ENCODE results near the gene VGLL4. TPM values are rescaled to one million over a fixed set of nuclear protein-coding genes. Genes with fewer than 3 reads are reported as not detected.
"Not testable (repeated sequence)": the region's sequence is repeated elsewhere in the genome, so short reads cannot be mapped to it uniquely, and the experiment has no call there.

Gene VGLL4
- total RNA-seq, 1 experiment from 2014 or later = 26.9 TPM

DNA sequence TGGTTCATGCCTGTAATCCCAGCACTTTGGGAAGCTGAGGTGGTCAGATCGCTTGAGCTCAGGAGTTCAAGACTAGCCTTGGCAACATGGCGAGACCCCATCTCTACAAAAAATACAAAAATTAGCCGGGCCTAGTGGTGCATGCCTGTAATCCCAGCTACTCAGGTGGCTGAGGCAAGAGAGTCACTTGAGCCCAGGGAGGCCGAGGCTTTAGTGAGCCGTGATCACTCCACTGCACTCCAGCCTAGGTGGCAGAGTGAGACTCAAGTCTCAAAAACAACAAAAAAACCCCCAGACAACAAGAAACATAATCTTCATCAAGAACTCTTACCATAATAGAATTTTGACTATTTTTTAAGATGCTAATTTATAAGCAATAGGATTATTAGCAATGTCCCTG is 117.6 kb downstream of the VGLL4 start:
- H3K36me3 ChIP-seq (ENCODE audit: control insufficient read depth in 1 of 2, insufficient read depth in 2 of 2, low read length in 2 of 2); H3K27ac ChIP-seq (ENCODE audit: low read depth, low read length); H4K20me1 ChIP-seq (ENCODE audit: insufficient read depth); H3K9ac ChIP-seq (ENCODE audit: low read length); BruUV-seq (replicated peaks); H3K9me2 ChIP-seq (ENCODE audit: insufficient read depth); H3K27me3 ChIP-seq (ENCODE audit: insufficient read depth, low read length); RAD21 ChIA-PET (ENCODE audit: low non-redundant PET in 1 of 2, low total read pairs in 2 of 2, uncharacterized antibody in 2 of 2, unreplicated experiment in 2 of 2); DNase-seq (ENCODE audit: low read depth, low spot score); H3K4me3 ChIP-seq (replicated peaks in 1 of 2; ENCODE audit: low read depth in 1 of 2, low read length in 2 of 2); CTCF ChIA-PET; H3K79me2 ChIP-seq (ENCODE audit: insufficient read depth, low read length); H3K4me2 ChIP-seq (ENCODE audit: low read length); intact Hi-C loops (cut with micrococcal nuclease); H3K9me3 ChIP-seq (ENCODE audit: control insufficient read depth in 1 of 2, insufficient read depth in 1 of 2, low read depth in 1 of 2, low read length in 2 of 2); ATAC-seq; H2AFZ ChIP-seq (ENCODE audit: low read depth, low read length, poor library complexity, severe bottlenecking): not testable (repeated sequence)
- POLR2A ChIA-PET = interaction anchor here (0.6 kb wide), 1 partner anchor 1737 kb away, joined by 3 read pairs; no protein-coding TSS in a partner anchor
- peaks cover 7 to 14% of the 10 kb centered on the region in 2 experiments; a peak in 2 of 4 replicates for H3K4me1 ChIP-seq (ENCODE audit: control insufficient read depth in 1 of 2, insufficient read depth in 2 of 2, low read length in 2 of 2)

DNA sequence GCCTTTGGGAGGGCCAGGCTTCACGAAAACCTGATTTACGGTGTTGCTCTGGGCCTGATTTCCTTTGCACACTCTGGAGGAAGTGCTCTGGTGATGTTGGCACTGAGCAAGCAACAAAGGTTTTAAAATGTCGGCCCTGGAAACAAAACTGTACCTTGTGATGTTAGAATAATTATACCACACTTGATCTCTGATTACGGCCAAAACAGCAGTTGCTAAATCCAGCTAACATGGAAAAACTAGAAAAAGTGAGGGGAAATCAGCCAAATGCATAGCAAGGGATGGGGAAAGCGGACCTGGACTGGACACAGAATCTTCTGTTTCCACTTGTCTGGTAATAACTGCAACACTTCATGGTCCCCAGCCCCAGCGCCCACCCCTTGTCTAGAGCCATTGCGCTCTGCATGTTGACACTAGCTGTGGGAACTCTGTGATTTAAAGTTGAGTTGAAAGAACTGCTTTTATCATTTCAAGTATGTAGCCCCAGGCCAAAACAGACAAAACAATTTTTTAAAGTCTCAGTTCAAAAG is 120.1 kb downstream of the VGLL4 start:
- no peak overlapping the region for H3K4me2 ChIP-seq (ENCODE audit: low read length)
- ATAC-seq = no peak
- no peaks in the 10 kb centered on the region for H3K27me3 ChIP-seq (ENCODE audit: insufficient read depth, low read length)
- POLR2A ChIA-PET = no interaction called here
- no peak overlapping the region for H3K4me3 ChIP-seq (replicated peaks in 1 of 2; ENCODE audit: low read depth in 1 of 2, low read length in 2 of 2)
- no peak for DNase-seq (ENCODE audit: low read depth, low spot score)
- CTCF ChIA-PET = no interaction called here
- no peaks in the 10 kb centered on the region for H3K9me3 ChIP-seq (ENCODE audit: control insufficient read depth in 1 of 2, insufficient read depth in 1 of 2, low read depth in 1 of 2, low read length in 2 of 2)
- no peak overlapping the region for H2AFZ ChIP-seq (ENCODE audit: low read depth, low read length, poor library complexity, severe bottlenecking)
- TF ChIP-seq, protein P1, sequence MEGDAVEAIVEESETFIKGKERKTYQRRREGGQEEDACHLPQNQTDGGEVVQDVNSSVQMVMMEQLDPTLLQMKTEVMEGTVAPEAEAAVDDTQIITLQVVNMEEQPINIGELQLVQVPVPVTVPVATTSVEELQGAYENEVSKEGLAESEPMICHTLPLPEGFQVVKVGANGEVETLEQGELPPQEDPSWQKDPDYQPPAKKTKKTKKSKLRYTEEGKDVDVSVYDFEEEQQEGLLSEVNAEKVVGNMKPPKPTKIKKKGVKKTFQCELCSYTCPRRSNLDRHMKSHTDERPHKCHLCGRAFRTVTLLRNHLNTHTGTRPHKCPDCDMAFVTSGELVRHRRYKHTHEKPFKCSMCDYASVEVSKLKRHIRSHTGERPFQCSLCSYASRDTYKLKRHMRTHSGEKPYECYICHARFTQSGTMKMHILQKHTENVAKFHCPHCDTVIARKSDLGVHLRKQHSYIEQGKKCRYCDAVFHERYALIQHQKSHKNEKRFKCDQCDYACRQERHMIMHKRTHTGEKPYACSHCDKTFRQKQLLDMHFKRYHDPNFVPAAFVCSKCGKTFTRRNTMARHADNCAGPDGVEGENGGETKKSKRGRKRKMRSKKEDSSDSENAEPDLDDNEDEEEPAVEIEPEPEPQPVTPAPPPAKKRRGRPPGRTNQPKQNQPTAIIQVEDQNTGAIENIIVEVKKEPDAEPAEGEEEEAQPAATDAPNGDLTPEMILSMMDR (IDR thresholded peaks at IDR 0.05 in 2 of 3, conservative IDR thresholded peaks at IDR 0.05 in 1 of 3; ENCODE audit: borderline replicate concordance in 1 of 3, insufficient read depth in 1 of 3, low read depth in 2 of 3, low read length in 2 of 3) = no peak
- TF ChIP-seq, protein P2, sequence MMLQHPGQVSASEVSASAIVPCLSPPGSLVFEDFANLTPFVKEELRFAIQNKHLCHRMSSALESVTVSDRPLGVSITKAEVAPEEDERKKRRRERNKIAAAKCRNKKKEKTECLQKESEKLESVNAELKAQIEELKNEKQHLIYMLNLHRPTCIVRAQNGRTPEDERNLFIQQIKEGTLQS (IDR thresholded peaks at IDR 0.05) = no peak
- TF ChIP-seq FOSL1 (IDR thresholded peaks at IDR 0.05; ENCODE audit: low read depth) (no peak), SRF (IDR thresholded peaks at IDR 0.05; ENCODE audit: low read depth) (no peak), ZNF274 (IDR thresholded peaks at IDR 0.05; ENCODE audit: low read depth, low read length) (no peak), YY1 (IDR thresholded peaks at IDR 0.05; ENCODE audit: extremely low read depth, insufficient replicate concordance, low read depth, low read length) (no peak), SP1 (IDR thresholded peaks at IDR 0.05; ENCODE audit: low read depth) (no peak), POLR2A (IDR thresholded peaks at IDR 0.05; ENCODE audit: borderline replicate concordance, extremely low read depth, insufficient read depth, insufficient read length) (no peak), EGR1 (IDR thresholded peaks at IDR 0.05; ENCODE audit: low read depth) (no peak), ZFX (IDR thresholded peaks at IDR 0.05) (no peak), CEBPB (IDR thresholded peaks at IDR 0.05; ENCODE audit: low read depth) (no peak), POLR2AphosphoS5 (IDR thresholded peaks at IDR 0.05; ENCODE audit: low read depth, low read length) (no peak), EZH2 (IDR thresholded peaks at IDR 0.05) (no peak), EZH2phosphoT487 (IDR thresholded peaks at IDR 0.05; ENCODE audit: borderline replicate concordance) (no peak)
- TF ChIP-seq, protein P3, sequence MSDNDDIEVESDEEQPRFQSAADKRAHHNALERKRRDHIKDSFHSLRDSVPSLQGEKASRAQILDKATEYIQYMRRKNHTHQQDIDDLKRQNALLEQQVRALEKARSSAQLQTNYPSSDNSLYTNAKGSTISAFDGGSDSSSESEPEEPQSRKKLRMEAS (IDR thresholded peaks at IDR 0.05) = no peak
- TF ChIP-seq, protein P4, sequence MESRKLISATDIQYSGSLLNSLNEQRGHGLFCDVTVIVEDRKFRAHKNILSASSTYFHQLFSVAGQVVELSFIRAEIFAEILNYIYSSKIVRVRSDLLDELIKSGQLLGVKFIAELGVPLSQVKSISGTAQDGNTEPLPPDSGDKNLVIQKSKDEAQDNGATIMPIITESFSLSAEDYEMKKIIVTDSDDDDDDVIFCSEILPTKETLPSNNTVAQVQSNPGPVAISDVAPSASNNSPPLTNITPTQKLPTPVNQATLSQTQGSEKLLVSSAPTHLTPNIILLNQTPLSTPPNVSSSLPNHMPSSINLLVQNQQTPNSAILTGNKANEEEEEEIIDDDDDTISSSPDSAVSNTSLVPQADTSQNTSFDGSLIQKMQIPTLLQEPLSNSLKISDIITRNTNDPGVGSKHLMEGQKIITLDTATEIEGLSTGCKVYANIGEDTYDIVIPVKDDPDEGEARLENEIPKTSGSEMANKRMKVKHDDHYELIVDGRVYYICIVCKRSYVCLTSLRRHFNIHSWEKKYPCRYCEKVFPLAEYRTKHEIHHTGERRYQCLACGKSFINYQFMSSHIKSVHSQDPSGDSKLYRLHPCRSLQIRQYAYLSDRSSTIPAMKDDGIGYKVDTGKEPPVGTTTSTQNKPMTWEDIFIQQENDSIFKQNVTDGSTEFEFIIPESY (IDR thresholded peaks at IDR 0.05; ENCODE audit: extremely low read depth, insufficient replicate concordance, low read length) = no peak
- no peak overlapping the region for H3K9ac ChIP-seq (ENCODE audit: low read length)
- H3K9me2 ChIP-seq (ENCODE audit: insufficient read depth) = no peaks in the 10 kb centered on the region
- H3K36me3 ChIP-seq (ENCODE audit: control insufficient read depth in 1 of 2, insufficient read depth in 2 of 2, low read length in 2 of 2) = no peaks in the 10 kb centered on the region
- H3K79me2 ChIP-seq (ENCODE audit: insufficient read depth, low read length) = no peaks in the 10 kb centered on the region
- no TSS peak for BruUV-seq (replicated peaks)
- intact Hi-C loops (cut with micrococcal nuclease) = no loop called here
- no peak overlapping the region for H3K27ac ChIP-seq (ENCODE audit: low read depth, low read length)
- RAD21 ChIA-PET (ENCODE audit: low non-redundant PET in 1 of 2, low total read pairs in 2 of 2, uncharacterized antibody in 2 of 2, unreplicated experiment in 2 of 2) = no interaction called here
- no peaks in the 10 kb centered on the region for H4K20me1 ChIP-seq (ENCODE audit: insufficient read depth)
- H3K4me1 ChIP-seq (ENCODE audit: control insufficient read depth in 1 of 2, insufficient read depth in 2 of 2, low read length in 2 of 2) = peaks cover 7 to 14% of the 10 kb centered on the region in 2 experiments; a peak in 2 of 4 replicates
